Activated CD8-positive, alpha-beta memory T cell treated with anti-CD3 and anti-CD28 coated beads, Interleukin-2, amount 50 U/mL, for 24 hours (primary cell): ENCODE measurements around the gene ADA.

ENCODE experiments used
- DNase-seq: peaks from one replicate; pipeline ENCODE4 v3.0.0-alpha.2; 2020; ENCODE audit errors: extremely low read depth

The ADA gene

GRCh38 chr20:44624152-44624551, 27.3 kb downstream of the ADA start:
- no peak for DNase-seq

GRCh38 chr20:44622501-44623270, 28.8 kb downstream of the ADA start:
- DNase-seq = no peak

GRCh38 chr20:44621939-44622338, 29.6 kb downstream of the ADA start:
- no peak for DNase-seq

- DNase-seq = no peak
Measured at GRCh38 chr20:44621325-44621724, 30.2 kb downstream of the ADA start.

GRCh38 chr20:44620030-44620429, 31.5 kb downstream of the ADA start:
- DNase-seq = no peak

GRCh38 chr20:44619294-44619693, 32.2 kb downstream of the ADA start:
- no peak for DNase-seq

- no peak for DNase-seq
Measured at GRCh38 chr20:44618318-44618731, 33.2 kb downstream of the ADA start.

- DNase-seq = no peak
Measured at GRCh38 chr20:44616604-44616964, 34.9 kb downstream of the ADA start.

GRCh38 chr20:44615876-44616603, 35.5 kb downstream of the ADA start:
- DNase-seq = no peak

GRCh38 chr20:44615169-44615791, 36.2 kb downstream of the ADA start:
- no peak for DNase-seq

- no peak for DNase-seq
Measured at GRCh38 chr20:44614525-44614924, 37.0 kb downstream of the ADA start.

GRCh38 chr20:44613575-44613974, 37.9 kb downstream of the ADA start:
- DNase-seq = no peak

- no peak for DNase-seq
Measured at GRCh38 chr20:44610313-44610962, 41.1 kb downstream of the ADA start.

- DNase-seq = peak; percentile 63
Measured at GRCh38 chr20:44609516-44610312, 41.8 kb downstream of the ADA start.

- no peak for DNase-seq
Measured at GRCh38 chr20:44609006-44609515, 42.4 kb downstream of the ADA start.

GRCh38 chr20:44606725-44607441, 44.6 kb downstream of the ADA start:
- DNase-seq = no peak

- DNase-seq = no peak
Measured at GRCh38 chr20:44603327-44603726, 48.2 kb downstream of the ADA start.

GRCh38 chr20:44601801-44602204, 49.7 kb downstream of the ADA start:
- no peak for DNase-seq

GRCh38 chr20:44601236-44601671, 50.2 kb downstream of the ADA start:
- DNase-seq = no peak

- DNase-seq = no peak
Measured at GRCh38 chr20:44600758-44601201, 50.7 kb downstream of the ADA start.

- no peak for DNase-seq
Measured at GRCh38 chr20:44600301-44600700, 51.2 kb downstream of the ADA start.
